Stimulated activated naive B cell treated with anti-CD40 and anti-IgM and Interleukin-4, amounts not matched to agents 10 μg/mL and 1 μg/mL and 100 μg/mL, for 72 hours (primary cell): ENCODE data around the gene PLD6.
A peak's percentile ranks its signal among the peaks of the same experiment; 100 is the strongest.

Experiments used
- ATAC-seq, 2 donors: fragments of 150-1000 bp; cut with Tn5 transposase; replicated peaks; 2 replicates each; pipeline ENCODE4 v1.10.0; 2021; ENCODE audit warnings: moderate library complexity in 1 of 2
- DNase-seq: peaks from one replicate; pipeline ENCODE4 v3.0.0; 2021
- H3K27ac Mint-ChIP-seq: one replicate; pipeline ENCODE4 v1.8.0; 2022; ENCODE audit warnings: mild to moderate bottlenecking, mixed read lengths
- H3K27me3 Mint-ChIP-seq, 2 donors: one replicate each; pipeline ENCODE4 v1.8.0; 2022; ENCODE audit warnings: mixed read lengths in 2 of 2
- H3K36me3 Mint-ChIP-seq, 2 donors: one replicate each; pipeline ENCODE4 v1.8.0; 2022; ENCODE audit warnings: mixed read lengths in 2 of 2, mild to moderate bottlenecking in 1 of 2
- H3K4me1 Mint-ChIP-seq, 2 donors: one replicate each; pipeline ENCODE4 v1.8.0; 2022; ENCODE audit warnings: mixed read lengths in 2 of 2, mild to moderate bottlenecking in 1 of 2
- H3K4me3 Mint-ChIP-seq, 2 donors: one replicate each; pipeline ENCODE4 v1.8.0; 2022; ENCODE audit warnings: mild to moderate bottlenecking in 2 of 2, mixed read lengths in 2 of 2, moderate library complexity in 1 of 2
- H3K9me3 Mint-ChIP-seq, 2 donors: one replicate each; pipeline ENCODE4 v1.8.0; 2022; ENCODE audit warnings: mixed read lengths in 2 of 2, mild to moderate bottlenecking in 1 of 2

Gene PLD6

GRCh38 chr17:17181666-17182597 is 24.2 kb downstream of the PLD6 start:
- peak overlapping the region; percentile 76 to 79 for H3K4me3 Mint-ChIP-seq
- no peaks in the 10 kb centered on the region for H3K27me3 Mint-ChIP-seq
- peak; percentile 82 to 83 for ATAC-seq
- peak; percentile 22 for DNase-seq
- H3K9me3 Mint-ChIP-seq = no peaks in the 10 kb centered on the region
- H3K4me1 Mint-ChIP-seq = peaks cover 39 to 75% of the 10 kb centered on the region in 2 donors
- H3K27ac Mint-ChIP-seq = peak overlapping the region; percentile 94
- peaks cover 54 to 61% of the 10 kb centered on the region in 2 donors for H3K36me3 Mint-ChIP-seq

- ATAC-seq = no peak
- H3K4me3 Mint-ChIP-seq = peak overlapping the region in 1 of 2 donors; percentile 49
- DNase-seq = no peak
- H3K4me1 Mint-ChIP-seq = peaks cover 45 to 76% of the 10 kb centered on the region in 2 donors
- H3K27ac Mint-ChIP-seq = peak overlapping the region; percentile 94
- peaks cover 62 to 69% of the 10 kb centered on the region in 2 donors for H3K36me3 Mint-ChIP-seq
- no peaks in the 10 kb centered on the region for H3K27me3 Mint-ChIP-seq
- no peaks in the 10 kb centered on the region for H3K9me3 Mint-ChIP-seq
These were observed 25.2 kb downstream of the PLD6 start for GRCh38 chr17:17180741-17181525.

DNA sequence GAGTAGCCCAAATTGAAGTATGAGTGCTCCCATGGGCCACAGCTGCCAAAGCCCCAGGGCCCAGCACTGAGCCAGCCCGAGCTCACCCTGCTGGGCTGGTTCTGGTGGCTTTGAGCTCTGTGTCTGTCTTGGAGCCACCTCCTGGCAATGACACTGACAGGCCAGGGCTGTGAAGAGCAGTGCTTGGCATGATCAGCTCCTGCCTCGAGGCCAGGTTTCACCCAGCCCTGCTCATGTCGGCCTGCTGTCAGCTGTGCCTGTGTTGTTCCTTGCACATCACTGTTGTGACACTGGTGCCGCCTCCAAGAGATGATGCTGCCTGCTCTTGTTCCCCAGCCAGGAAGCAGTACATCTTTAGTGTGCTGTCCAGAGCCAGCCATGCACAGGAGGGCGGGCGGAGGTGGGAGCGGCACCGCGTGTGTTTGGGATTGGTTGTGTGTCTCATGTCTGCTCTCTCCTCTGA is 26.0 kb downstream of the PLD6 start:
- H3K27ac Mint-ChIP-seq = peak overlapping the region; percentile 76
- no peaks in the 10 kb centered on the region for H3K27me3 Mint-ChIP-seq
- peak overlapping the region in 1 of 2 donors; percentile 49 for H3K4me3 Mint-ChIP-seq
- H3K4me1 Mint-ChIP-seq = peaks cover 45 to 76% of the 10 kb centered on the region in 2 donors
- H3K36me3 Mint-ChIP-seq = peaks cover 63 to 64% of the 10 kb centered on the region in 2 donors
- ATAC-seq (no peak), DNase-seq (no peak)
- H3K9me3 Mint-ChIP-seq = no peaks in the 10 kb centered on the region

DNA sequence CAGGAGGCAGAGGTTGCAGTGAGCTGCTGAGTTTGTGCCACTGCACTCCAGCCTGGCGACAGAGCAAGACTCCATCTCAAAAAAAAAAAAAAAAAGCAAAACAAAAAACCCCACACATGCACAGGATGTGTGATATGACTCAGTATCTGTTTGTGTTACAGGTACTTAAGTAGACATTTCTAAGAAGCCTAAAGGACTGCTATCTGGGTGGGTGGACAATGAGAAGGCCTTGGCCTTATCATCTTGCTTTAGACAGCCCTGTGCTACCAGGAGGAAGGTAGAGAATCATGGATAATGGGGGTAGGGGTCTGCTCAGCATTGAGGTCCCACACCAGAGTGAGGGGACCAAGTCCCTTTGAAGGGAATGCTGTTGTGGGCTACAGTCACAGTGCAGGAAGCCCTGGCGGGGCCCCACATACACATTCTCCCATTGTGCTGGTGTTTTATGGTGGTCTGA is 26.7 kb downstream of the PLD6 start:
- DNase-seq = no peak
- Mint-ChIP-seq H3K27ac (peak overlapping the region; percentile 76), H3K27me3 (no peaks in the 10 kb centered on the region), H3K9me3 (no peaks in the 10 kb centered on the region), H3K36me3 (peaks cover 59 to 64% of the 10 kb centered on the region in 2 donors), H3K4me1 (peaks cover 42 to 76% of the 10 kb centered on the region in 2 donors), H3K4me3 (peak overlapping the region; percentile 11 to 56)
- peak; percentile 72 to 73 for ATAC-seq

GRCh38 chr17:17177176-17177575 is 29.0 kb downstream of the PLD6 start:
- Mint-ChIP-seq H3K4me1 (peaks cover 41 to 73% of the 10 kb centered on the region in 2 donors), H3K27me3 (no peaks in the 10 kb centered on the region), H3K4me3 (no peak overlapping the region), H3K9me3 (no peaks in the 10 kb centered on the region), H3K27ac (peak overlapping the region; percentile 37), H3K36me3 (peaks cover 68 to 77% of the 10 kb centered on the region in 2 donors)
- ATAC-seq = no peak
- no peak for DNase-seq

- H3K4me3 Mint-ChIP-seq = peak overlapping the region; percentile 11 to 28
These were observed 29.8 kb downstream of the PLD6 start for GRCh38 chr17:17176341-17176740.

GRCh38 chr17:17175917-17176316 is 30.2 kb downstream of the PLD6 start:
- Mint-ChIP-seq H3K4me1 (peaks cover 32 to 61% of the 10 kb centered on the region in 2 donors), H3K9me3 (no peaks in the 10 kb centered on the region), H3K27ac (peak overlapping the region; percentile 79), H3K36me3 (peaks cover 69 to 78% of the 10 kb centered on the region in 2 donors), H3K4me3 (peak overlapping the region; percentile 11 to 28), H3K27me3 (no peaks in the 10 kb centered on the region)
- ATAC-seq (peak; percentile 83 to 87), DNase-seq (peak; percentile 57)

More at GRCh38 chr17:17176341-17176740, 29.8 kb downstream of the PLD6 start:
- Mint-ChIP-seq H3K36me3 (peaks cover 67 to 76% of the 10 kb centered on the region in 2 donors), H3K9me3 (no peaks in the 10 kb centered on the region), H3K27ac (peak overlapping the region; percentile 79), H3K27me3 (no peaks in the 10 kb centered on the region), H3K4me1 (peaks cover 34 to 65% of the 10 kb centered on the region in 2 donors)
- ATAC-seq (no peak), DNase-seq (no peak)

DNA sequence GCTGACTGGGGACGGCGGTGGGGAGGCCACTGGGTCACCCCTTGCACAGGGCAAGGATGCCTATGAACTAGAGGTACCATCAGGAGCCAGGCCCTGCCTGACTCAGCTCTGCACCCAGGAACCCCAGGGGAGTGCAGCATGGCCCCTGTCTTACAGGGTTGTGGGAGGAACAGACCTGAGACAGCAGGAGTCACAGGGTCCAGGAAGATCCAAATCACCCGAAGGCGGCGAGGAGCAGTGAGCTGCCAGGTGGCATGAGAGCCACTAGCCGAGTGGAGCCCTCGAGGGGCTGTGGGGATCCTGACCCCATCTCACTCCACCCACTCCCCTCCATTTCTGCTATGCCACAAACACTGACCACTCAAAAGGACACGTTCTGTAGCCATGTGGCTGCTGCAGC is 30.8 kb downstream of the PLD6 start:
- no peak for DNase-seq
- Mint-ChIP-seq H3K27me3 (no peaks in the 10 kb centered on the region), H3K27ac (no peak overlapping the region), H3K4me3 (no peak overlapping the region), H3K36me3 (peaks cover 64 to 73% of the 10 kb centered on the region in 2 donors), H3K4me1 (peaks cover 27 to 55% of the 10 kb centered on the region in 2 donors), H3K9me3 (no peaks in the 10 kb centered on the region)
- ATAC-seq = no peak

GRCh38 chr17:17173921-17174320 is 32.2 kb downstream of the PLD6 start:
- H3K27ac Mint-ChIP-seq = no peak overlapping the region
- H3K27me3 Mint-ChIP-seq = no peaks in the 10 kb centered on the region
- ATAC-seq (no peak), DNase-seq (no peak)
- H3K9me3 Mint-ChIP-seq = no peaks in the 10 kb centered on the region
- no peak overlapping the region for H3K4me3 Mint-ChIP-seq
- H3K36me3 Mint-ChIP-seq = peaks cover 63% of the 10 kb centered on the region in 2 donors
- peaks cover 21 to 42% of the 10 kb centered on the region in 2 donors for H3K4me1 Mint-ChIP-seq

DNA sequence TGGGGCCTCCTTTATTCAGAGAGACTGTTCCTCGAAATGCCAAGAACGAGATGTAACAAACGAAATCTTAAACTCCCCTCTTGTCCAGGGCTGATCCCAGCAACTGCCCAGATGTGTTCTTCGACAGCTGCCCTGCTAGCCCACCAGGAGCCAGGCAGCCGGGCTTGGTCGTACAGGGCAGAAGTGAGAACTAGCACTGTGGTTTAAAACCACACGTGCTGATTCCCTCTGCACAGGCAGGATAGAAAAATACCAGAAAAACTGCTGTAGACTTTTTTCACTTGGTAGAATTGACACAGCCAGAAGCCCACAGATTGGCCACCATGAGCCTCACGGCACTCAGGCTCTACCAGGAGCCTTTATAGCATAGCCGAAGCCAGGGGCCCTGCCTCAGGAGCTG is 33.1 kb downstream of the PLD6 start:
- Mint-ChIP-seq H3K4me1 (peaks cover 20 to 35% of the 10 kb centered on the region in 2 donors), H3K36me3 (peaks cover 66 to 68% of the 10 kb centered on the region in 2 donors), H3K4me3 (no peak overlapping the region), H3K27ac (no peak overlapping the region), H3K9me3 (no peaks in the 10 kb centered on the region), H3K27me3 (no peaks in the 10 kb centered on the region)
- DNase-seq (no peak), ATAC-seq (no peak)

DNA sequence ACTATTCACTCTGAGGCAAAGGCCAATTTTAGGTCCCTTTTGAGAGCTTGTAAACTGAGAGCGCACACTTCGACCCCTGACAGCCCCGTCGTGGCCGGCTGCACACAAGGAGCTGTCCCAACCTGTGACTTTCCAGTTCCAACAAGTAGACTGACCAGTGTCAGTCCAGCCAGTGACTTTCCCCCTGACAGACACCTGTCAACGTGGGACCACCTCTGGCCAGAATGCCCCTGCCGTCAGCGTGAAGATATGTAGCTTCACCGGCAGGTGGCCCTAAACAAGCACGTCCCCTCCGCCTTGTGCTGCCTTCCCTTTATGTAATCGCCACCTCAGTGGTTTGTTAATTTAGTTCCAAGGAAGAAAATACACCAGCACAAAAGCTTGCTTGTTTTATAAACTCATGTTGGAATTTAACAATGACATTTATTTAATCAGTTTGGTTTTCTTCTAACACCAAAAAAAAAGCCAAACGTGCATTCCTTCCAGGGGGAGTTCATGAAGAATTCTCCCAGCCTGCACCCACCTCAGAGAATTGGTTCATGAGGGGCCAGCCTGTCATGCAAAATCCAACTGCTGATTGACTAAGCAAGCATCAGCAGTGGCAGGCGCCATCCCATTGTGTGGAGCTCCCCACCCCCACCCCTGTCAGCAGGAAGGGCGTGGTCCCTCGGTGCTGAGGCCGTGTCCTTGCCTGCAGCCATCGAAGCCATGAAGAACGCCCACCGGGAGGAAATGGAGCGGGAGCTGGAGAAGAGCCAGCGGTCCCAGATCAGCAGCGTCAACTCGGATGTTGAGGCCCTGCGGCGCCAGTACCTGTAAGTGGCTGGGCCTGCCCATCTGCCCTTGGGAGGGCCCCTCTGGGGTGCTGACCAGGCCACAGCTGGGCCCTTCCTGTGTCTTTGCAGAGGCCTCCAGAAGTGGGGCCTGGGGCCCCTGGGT is 33.9 kb downstream of the PLD6 start:
- Mint-ChIP-seq H3K9me3 (no peaks in the 10 kb centered on the region), H3K27me3 (no peaks in the 10 kb centered on the region), H3K36me3 (peaks cover 64 to 66% of the 10 kb centered on the region in 2 donors), H3K4me1 (peaks cover 20 to 35% of the 10 kb centered on the region in 2 donors), H3K27ac (no peak overlapping the region), H3K4me3 (no peak overlapping the region)
- ATAC-seq = no peak
- DNase-seq = no peak

DNA sequence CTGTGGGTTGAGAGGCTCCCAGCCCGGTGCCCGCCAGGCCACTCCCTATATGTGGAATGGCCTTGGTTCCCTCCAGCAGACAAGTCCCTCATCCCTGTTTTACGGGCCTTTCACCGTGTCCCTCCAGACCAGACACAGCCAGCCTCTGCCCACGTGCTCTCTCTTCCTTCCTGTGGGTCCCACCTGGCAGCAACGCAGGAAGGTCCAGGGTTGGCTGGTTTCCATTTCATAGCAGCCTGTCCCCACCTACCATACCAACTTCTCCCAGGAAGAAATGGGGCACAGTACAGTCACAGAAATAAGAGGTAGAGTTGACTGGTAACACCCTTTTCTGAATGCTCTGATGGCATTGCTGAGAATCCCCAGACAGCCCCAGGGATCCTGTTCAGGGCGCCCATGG is 34.9 kb downstream of the PLD6 start:
- Mint-ChIP-seq H3K4me1 (peaks cover 20 to 31% of the 10 kb centered on the region in 2 donors), H3K4me3 (no peak overlapping the region)

DNA sequence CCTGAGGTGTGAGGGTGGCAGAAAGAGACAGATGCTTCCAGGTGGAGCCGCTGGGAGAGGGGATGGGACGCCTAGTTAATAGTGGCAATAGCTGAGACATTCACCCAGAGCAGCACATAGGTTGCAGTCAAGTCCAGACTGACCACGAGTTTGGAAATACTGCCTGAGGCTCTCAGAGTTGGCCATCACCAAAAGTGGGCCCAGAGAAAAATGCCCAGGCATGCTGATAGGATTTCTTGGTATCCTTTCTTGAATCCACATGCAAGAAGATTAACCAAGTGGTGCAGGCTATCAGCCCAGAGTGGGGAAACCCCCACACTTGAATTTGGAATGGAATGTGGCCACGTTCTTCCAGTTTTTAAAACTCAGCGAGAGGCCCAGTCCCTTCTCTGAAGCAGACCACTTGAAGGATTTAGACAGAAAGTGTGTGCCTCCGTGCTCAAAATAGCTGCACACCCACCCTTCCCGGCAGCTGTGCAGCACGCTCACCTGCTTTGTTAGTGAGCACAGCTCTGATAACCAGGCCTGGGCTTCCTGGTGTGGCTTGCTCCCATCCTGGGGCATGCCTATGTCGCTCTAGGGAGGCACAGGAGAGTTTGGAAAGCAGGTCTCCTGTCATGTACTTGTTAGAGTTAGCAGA is 35.7 kb downstream of the PLD6 start:
- Mint-ChIP-seq H3K4me3 (no peak overlapping the region), H3K27ac (peak overlapping the region; percentile 59), H3K9me3 (no peaks in the 10 kb centered on the region), H3K27me3 (no peaks in the 10 kb centered on the region), H3K36me3 (peaks cover 58 to 63% of the 10 kb centered on the region in 2 donors), H3K4me1 (peaks cover 14 to 24% of the 10 kb centered on the region in 2 donors)
- ATAC-seq (no peak), DNase-seq (no peak)

More for the DNA sequence above, 34.9 kb downstream of the PLD6 start:
- ATAC-seq (no peak), DNase-seq (no peak)
- no peaks in the 10 kb centered on the region for H3K9me3 Mint-ChIP-seq
- no peaks in the 10 kb centered on the region for H3K27me3 Mint-ChIP-seq
- H3K27ac Mint-ChIP-seq = peak overlapping the region; percentile 7
- H3K36me3 Mint-ChIP-seq = peaks cover 61 to 62% of the 10 kb centered on the region in 2 donors
